GM21737 (cell line): Measurements from ENCODE around the gene PRKX.
"Not testable (repeated sequence)": the region's sequence is repeated elsewhere in the genome, so short reads cannot be mapped to it uniquely, and the experiment has no call there.

Experiments used
- ATAC-seq: cut with Tn5 transposase; IDR thresholded peaks from one replicate; pipeline ENCODE4 v1.9.1; 2021; ENCODE audit warnings: mild to moderate bottlenecking, moderate library complexity; ENCODE audit not compliant: unreplicated experiment

The PRKX gene

GRCh38 chrX:3712051-3712869, 1.2 kb downstream of the PRKX start:
- ATAC-seq = no peak

GRCh38 chrX:3711331-3711917, 2.0 kb downstream of the PRKX start:
- peak; percentile 37 for ATAC-seq

- ATAC-seq = not testable (repeated sequence)
Observed at GRCh38 chrX:3707673-3708274, 5.7 kb downstream of the PRKX start.

GRCh38 chrX:3706481-3706880, 7.0 kb downstream of the PRKX start:
- no peak for ATAC-seq

- ATAC-seq = not testable (repeated sequence)
Observed at GRCh38 chrX:3703251-3703650, 10.2 kb downstream of the PRKX start.

- ATAC-seq = not testable (repeated sequence)
Observed at GRCh38 chrX:3702095-3702494, 11.4 kb downstream of the PRKX start.

- ATAC-seq = not testable (repeated sequence)
Observed at GRCh38 chrX:3701445-3701928, 12.0 kb downstream of the PRKX start.

- peak; percentile 60 for ATAC-seq
Observed at GRCh38 chrX:3699821-3700381, 13.5 kb downstream of the PRKX start.

GRCh38 chrX:3697701-3698279, 15.7 kb downstream of the PRKX start:
- ATAC-seq = no peak

- ATAC-seq = no peak
Observed at GRCh38 chrX:3697220-3697684, 16.2 kb downstream of the PRKX start.

- ATAC-seq = no peak
Observed at GRCh38 chrX:3695536-3695935, 17.9 kb downstream of the PRKX start.

- ATAC-seq = no peak
Observed at GRCh38 chrX:3690140-3690539, 23.3 kb downstream of the PRKX start.

- not testable (repeated sequence) for ATAC-seq
Observed at GRCh38 chrX:3683236-3683635, 30.2 kb downstream of the PRKX start.

- no peak for ATAC-seq
Observed at GRCh38 chrX:3680459-3680858, 33.0 kb downstream of the PRKX start.

GRCh38 chrX:3679669-3680068, 33.8 kb downstream of the PRKX start:
- ATAC-seq = no peak

GRCh38 chrX:3678328-3678727, 35.1 kb downstream of the PRKX start:
- ATAC-seq = no peak

- ATAC-seq = no peak
Observed at GRCh38 chrX:3674881-3675280, 38.6 kb downstream of the PRKX start.

GRCh38 chrX:3669841-3670475, 43.5 kb downstream of the PRKX start:
- ATAC-seq = no peak

- no peak for ATAC-seq
Observed at GRCh38 chrX:3666975-3667374, 46.5 kb downstream of the PRKX start.

- ATAC-seq = no peak
Observed at GRCh38 chrX:3664921-3665320, 48.5 kb downstream of the PRKX start.
